DND-41 (cell line): ENCODE measurements around the gene WNT5A.

ENCODE experiments used
- ATAC-seq: fragments of 200-7000 bp; cut with Tn5 transposase; 3 replicates; pipeline ENCODE4 v1.9.1; 2021; ENCODE audit warnings: low read depth; ENCODE audit not compliant: insufficient read depth
- DNase-seq: peaks from one replicate; pipeline ENCODE4 v3.0.0-alpha.2; 2020
- H2AFZ ChIP-seq: 2 replicates; pipeline ENCODE4 v1.6.0; 2012; ENCODE audit warnings: low read depth, low read length
- H3K27ac ChIP-seq: 2 replicates; pipeline ENCODE4 v1.5.1; 2012; ENCODE audit warnings: low read length, inconsistent platforms
- H3K27me3 ChIP-seq: fragments of 200-600 bp; sonication (generic); 2 replicates; pipeline ENCODE4 v1.6.0; 2012; ENCODE audit warnings: low read length, mild to moderate bottlenecking, inconsistent platforms; ENCODE audit not compliant: insufficient read depth, poor library complexity
- H3K36me3 ChIP-seq: 2 replicates; pipeline ENCODE4 v1.5.1; 2012; ENCODE audit warnings: low read length, inconsistent platforms; ENCODE audit not compliant: insufficient read depth
- H3K4me1 ChIP-seq: 2 replicates; pipeline ENCODE4 v1.5.1; 2012; ENCODE audit warnings: mild to moderate bottlenecking, low read length; ENCODE audit not compliant: insufficient read depth
- H3K4me2 ChIP-seq: 2 replicates; pipeline ENCODE4 v1.6.0; 2012; ENCODE audit warnings: mild to moderate bottlenecking, moderate library complexity, low read length, inconsistent platforms; ENCODE audit not compliant: insufficient read depth
- H3K4me3 ChIP-seq, 2 experiments: fragments of 200-600 bp in 1 of 2; shearing (Covaris generic) in 1 of 2; 2 replicates each; pipeline ENCODE4 v1.5.1; 2012 to 2016; ENCODE audit warnings: inconsistent platforms in 2 of 2, low read length in 2 of 2, mild to moderate bottlenecking in 2 of 2, low read depth in 1 of 2, moderate library complexity in 1 of 2
- H3K79me2 ChIP-seq: 2 replicates; pipeline ENCODE4 v1.6.0; 2012; ENCODE audit warnings: low read length, inconsistent platforms; ENCODE audit not compliant: insufficient read depth
- H3K9ac ChIP-seq: 2 replicates; pipeline ENCODE4 v1.6.0; 2012; ENCODE audit warnings: low read depth, mild to moderate bottlenecking, inconsistent platforms, low read length, moderate library complexity
- H3K9me3 ChIP-seq: 2 replicates; pipeline ENCODE4 v1.5.1; 2012; ENCODE audit warnings: low read length, moderate library complexity, mild to moderate bottlenecking, inconsistent platforms; ENCODE audit not compliant: insufficient read depth, severe bottlenecking
- H4K20me1 ChIP-seq: 2 replicates; pipeline ENCODE4 v1.6.0; 2012; ENCODE audit warnings: low read length; ENCODE audit not compliant: insufficient read depth
- CTCF ChIP-seq: IDR thresholded peaks from 2 replicates; pipeline ENCODE4 v1.5.1; 2012; ENCODE audit warnings: borderline replicate concordance, low read length, moderate library complexity, mild to moderate bottlenecking; ENCODE audit not compliant: poor library complexity, severe bottlenecking; ENCODE audit errors: extremely low read depth
- EZH2 ChIP-seq: IDR thresholded peaks from 3 replicates; pipeline ENCODE4 v1.6.1; 2012; ENCODE audit warnings: borderline replicate concordance, low read depth, mild to moderate bottlenecking, moderate library complexity, low read length, inconsistent platforms; ENCODE audit not compliant: severe bottlenecking

WNT5A gene

GRCh38 chr3:55469957-55470526, 17.1 kb downstream of the WNT5A start:
- TF ChIP-seq CTCF: no peak
- TF ChIP-seq EZH2: no peak
- H3K27ac ChIP-seq: no peak overlapping the region
- no peaks in the 10 kb centered on the region for H3K4me1 ChIP-seq
- ATAC-seq: no peak
- no peaks in the 10 kb centered on the region for H3K79me2 ChIP-seq
- H3K36me3 ChIP-seq: no peaks in the 10 kb centered on the region
- no peak for DNase-seq
- H3K9me3 ChIP-seq: no peaks in the 10 kb centered on the region
- no peak overlapping the region for H3K9ac ChIP-seq
- no peak overlapping the region for H2AFZ ChIP-seq
- H3K4me3 ChIP-seq: no peak overlapping the region
- H3K27me3 ChIP-seq: no peaks in the 10 kb centered on the region
- H3K4me2 ChIP-seq: no peak overlapping the region
- H4K20me1 ChIP-seq: no peaks in the 10 kb centered on the region

GRCh38 chr3:55468251-55468650, 18.9 kb downstream of the WNT5A start:
- H3K4me3 ChIP-seq: no peak overlapping the region
- no peaks in the 10 kb centered on the region for H3K9me3 ChIP-seq
- H3K4me2 ChIP-seq: no peak overlapping the region
- H3K36me3 ChIP-seq: no peaks in the 10 kb centered on the region
- H3K4me1 ChIP-seq: no peaks in the 10 kb centered on the region
- H3K27ac ChIP-seq: no peak overlapping the region
- no peaks in the 10 kb centered on the region for H3K79me2 ChIP-seq
- no peak overlapping the region for H3K9ac ChIP-seq
- TF ChIP-seq CTCF (no peak), EZH2 (no peak)
- DNase-seq (no peak), ATAC-seq (no peak)
- no peaks in the 10 kb centered on the region for H3K27me3 ChIP-seq
- H4K20me1 ChIP-seq: no peaks in the 10 kb centered on the region
- no peak overlapping the region for H2AFZ ChIP-seq

- TF ChIP-seq CTCF (no peak), EZH2 (no peak)
- Histone ChIP-seq H3K4me1 (no peaks in the 10 kb centered on the region), H3K79me2 (no peaks in the 10 kb centered on the region), H2AFZ (no peak overlapping the region), H3K9me3 (no peaks in the 10 kb centered on the region), H3K4me3 (no peak overlapping the region), H4K20me1 (no peaks in the 10 kb centered on the region), H3K27me3 (no peaks in the 10 kb centered on the region), H3K4me2 (no peak overlapping the region), H3K9ac (no peak overlapping the region), H3K27ac (no peak overlapping the region), H3K36me3 (no peaks in the 10 kb centered on the region)
- no peak for DNase-seq
- no peak for ATAC-seq
These were observed 20.0 kb downstream of the WNT5A start for GRCh38 chr3:55467099-55467498.

- TF ChIP-seq CTCF (no peak), EZH2 (no peak)
- H3K27ac ChIP-seq: no peak overlapping the region
- H3K9me3 ChIP-seq: no peaks in the 10 kb centered on the region
- no peaks in the 10 kb centered on the region for H3K79me2 ChIP-seq
- no peak for DNase-seq
- no peaks in the 10 kb centered on the region for H3K27me3 ChIP-seq
- no peaks in the 10 kb centered on the region for H3K36me3 ChIP-seq
- H3K4me3 ChIP-seq: no peak overlapping the region
- H3K4me2 ChIP-seq: no peak overlapping the region
- no peak overlapping the region for H3K9ac ChIP-seq
- H4K20me1 ChIP-seq: no peaks in the 10 kb centered on the region
- no peak for ATAC-seq
- H2AFZ ChIP-seq: no peak overlapping the region
- no peaks in the 10 kb centered on the region for H3K4me1 ChIP-seq
These were observed 20.6 kb downstream of the WNT5A start for GRCh38 chr3:55466526-55466925.
